ENCODE data around the gene MAP1B.

The MAP1B gene

GRCh38 chr5:72191404-72191803, 84.1 kb downstream of the MAP1B start:
- DNase-seq (ENCODE audit: low read depth in 2 of 2), result no peak

GRCh38 chr5:72194846-72195245, 87.6 kb downstream of the MAP1B start:
- peak; percentile 20 to 37 for DNase-seq (ENCODE audit: low read depth in 2 of 2)

- DNase-seq (ENCODE audit: low read depth in 2 of 2), result no peak
Measured at GRCh38 chr5:72195581-72195980, 88.3 kb downstream of the MAP1B start.

GRCh38 chr5:72197393-72197792, 90.1 kb downstream of the MAP1B start:
- no peak for DNase-seq (ENCODE audit: low read depth in 2 of 2)

GRCh38 chr5:72199681-72200080, 92.4 kb downstream of the MAP1B start:
- no peak for DNase-seq (ENCODE audit: low read depth in 2 of 2)

GRCh38 chr5:72202331-72202825, 95.1 kb downstream of the MAP1B start:
- no peak for DNase-seq (ENCODE audit: low read depth in 2 of 2)

GRCh38 chr5:72203251-72203845, 96.1 kb downstream of the MAP1B start:
- no peak for DNase-seq (ENCODE audit: low read depth in 2 of 2)

GRCh38 chr5:72204946-72205345, 97.7 kb downstream of the MAP1B start:
- no peak for DNase-seq (ENCODE audit: low read depth in 2 of 2)

GRCh38 chr5:72205431-72206009, 98.2 kb downstream of the MAP1B start:
- no peak for DNase-seq (ENCODE audit: low read depth in 2 of 2)

- DNase-seq (ENCODE audit: low read depth in 2 of 2), result no peak
Measured at GRCh38 chr5:72206160-72206559, 98.9 kb downstream of the MAP1B start.

GRCh38 chr5:72206994-72207393, 99.7 kb downstream of the MAP1B start:
- DNase-seq (ENCODE audit: low read depth in 2 of 2), result no peak

- no peak for DNase-seq (ENCODE audit: low read depth in 2 of 2)
Measured at GRCh38 chr5:72208324-72208926, 101.2 kb downstream of the MAP1B start.

- no peak for DNase-seq (ENCODE audit: low read depth in 2 of 2)
Measured at GRCh38 chr5:72209147-72210115, 102.2 kb downstream of the MAP1B start.

- no peak for DNase-seq (ENCODE audit: low read depth in 2 of 2)
Measured at GRCh38 chr5:72210888-72211678, 103.8 kb downstream of the MAP1B start.

- DNase-seq (ENCODE audit: low read depth in 2 of 2), result no peak
Measured at GRCh38 chr5:72212171-72212570, 104.9 kb downstream of the MAP1B start.

GRCh38 chr5:72213482-72213881, 106.2 kb downstream of the MAP1B start:
- DNase-seq (ENCODE audit: low read depth in 2 of 2), result no peak

- no peak for DNase-seq (ENCODE audit: low read depth in 2 of 2)
Measured at GRCh38 chr5:72214168-72214567, 106.9 kb downstream of the MAP1B start.

GRCh38 chr5:72216756-72217155, 109.5 kb downstream of the MAP1B start:
- no peak for DNase-seq (ENCODE audit: low read depth in 2 of 2)

- DNase-seq (ENCODE audit: low read depth in 2 of 2), result no peak
Measured at GRCh38 chr5:72221099-72221498, 113.8 kb downstream of the MAP1B start.

GRCh38 chr5:72221541-72221940, 114.3 kb downstream of the MAP1B start:
- DNase-seq (ENCODE audit: low read depth in 2 of 2), result no peak

GRCh38 chr5:72222521-72222920, 115.2 kb downstream of the MAP1B start:
- no peak for DNase-seq (ENCODE audit: low read depth in 2 of 2)

All from stimulated activated CD8-positive, alpha-beta memory T cell treated with anti-CD3 and anti-CD28 coated beads, Interleukin-2, amount 100 ng/mL, for 48 hours (primary cell).